CD14-positive monocyte (primary cell): Measurements from ENCODE around the gene LRRC4C. TPM values are rescaled to one million over a fixed set of nuclear protein-coding genes. Genes with fewer than 3 reads are reported as not detected.

Experiments
- DNase-seq, 3 donors: peaks; one replicate each; pipeline ENCODE4 v3.0.0-alpha.2; 2011 to 2022
- H2AFZ ChIP-seq: 2 replicates; pipeline ENCODE4 v1.6.0; 2012; ENCODE audit warnings: mild to moderate bottlenecking, low read depth, low read length, inconsistent platforms; ENCODE audit not compliant: insufficient read depth, poor library complexity, severe bottlenecking
- H3K27ac ChIP-seq, 2 donors: 1 replicate in 1 of 2; 2 replicates in 1 of 2; pipeline ENCODE4 v1.5.1; 2012 to 2013; ENCODE audit warnings: low read length in 2 of 2, control low read depth in 1 of 2, inconsistent platforms in 1 of 2, low read depth in 1 of 2, mild to moderate bottlenecking in 1 of 2
- H3K27me3 ChIP-seq, 2 donors: one replicate each; pipeline versions ENCODE4 v1.6.0 to v1.6.1; 2011 to 2013; ENCODE audit warnings: low read length in 2 of 2; ENCODE audit not compliant: control insufficient read depth in 2 of 2, insufficient read depth in 2 of 2
- H3K36me3 ChIP-seq, 2 donors: replicated peaks in 1 of 2; 1 replicate in 1 of 2; 2 replicates in 1 of 2; pipeline versions ENCODE4 v1.5.1 to v1.6.1; 2012 to 2013; ENCODE audit warnings: low read length in 2 of 2, control low read depth in 1 of 2, inconsistent platforms in 1 of 2, mild to moderate bottlenecking in 1 of 2; ENCODE audit not compliant: insufficient read depth in 2 of 2, control insufficient read depth in 1 of 2
- H3K4me1 ChIP-seq, 2 donors: 1 replicate in 1 of 2; 2 replicates in 1 of 2; pipeline versions ENCODE4 v1.5.1 to v1.6.1; 2012 to 2013; ENCODE audit warnings: low read length in 2 of 2, control low read depth in 1 of 2, inconsistent platforms in 1 of 2, mild to moderate bottlenecking in 1 of 2, moderate library complexity in 1 of 2; ENCODE audit not compliant: insufficient read depth in 2 of 2, control insufficient read depth in 1 of 2
- H3K4me2 ChIP-seq: replicated peaks from 2 replicates; pipeline ENCODE3; 2012; ENCODE audit warnings: low read length, moderate library complexity, mild to moderate bottlenecking; ENCODE audit not compliant: poor library complexity, severe bottlenecking; ENCODE audit errors: extremely low read depth
- H3K4me3 ChIP-seq, 3 experiments: fragments of 200-600 bp in 1 of 3; sonication (generic) in 1 of 3; replicated peaks in 1 of 3; 1 replicate in 2 of 3; 2 replicates in 1 of 3; pipeline ENCODE4 v1.5.1; 2011 to 2013; ENCODE audit warnings: low read length in 3 of 3, mild to moderate bottlenecking in 3 of 3, control low read depth in 2 of 3, low read depth in 2 of 3, inconsistent platforms in 1 of 3, moderate library complexity in 1 of 3
- H3K79me2 ChIP-seq: 2 replicates; pipeline ENCODE4 v1.6.0; 2012; ENCODE audit warnings: mild to moderate bottlenecking, control low read depth, inconsistent platforms, low read length, moderate library complexity; ENCODE audit not compliant: insufficient read depth
- H3K9ac ChIP-seq: 2 replicates; pipeline ENCODE4 v1.6.0; 2017; ENCODE audit warnings: low read length, mild to moderate bottlenecking; ENCODE audit not compliant: insufficient read depth, poor library complexity, severe bottlenecking
- H3K9me3 ChIP-seq, 2 donors: replicated peaks in 1 of 2; 1 replicate in 1 of 2; 2 replicates in 1 of 2; pipeline versions ENCODE4 v1.5.1 to v1.6.1; 2012 to 2013; ENCODE audit warnings: low read length in 2 of 2, control low read depth in 1 of 2; ENCODE audit not compliant: control insufficient read depth in 1 of 2, insufficient read depth in 1 of 2
- H4K20me1 ChIP-seq: 2 replicates; pipeline ENCODE4 v1.6.0; 2012; ENCODE audit warnings: mild to moderate bottlenecking, low read length, control low read depth, moderate library complexity; ENCODE audit not compliant: insufficient read depth
- H3K27ac Mint-ChIP-seq, 7 donors: one replicate each; pipeline ENCODE4 v1.8.0; 2020; ENCODE audit warnings: mild to moderate bottlenecking in 7 of 7, mixed read lengths in 7 of 7, moderate library complexity in 6 of 7, inconsistent platforms in 2 of 7
- H3K27me3 Mint-ChIP-seq, 3 donors: one replicate each; pipeline ENCODE4 v1.8.0; 2021 to 2022; ENCODE audit warnings: low read depth in 3 of 3, mild to moderate bottlenecking in 3 of 3, mixed read lengths in 3 of 3, moderate library complexity in 3 of 3, inconsistent platforms in 1 of 3
- H3K36me3 Mint-ChIP-seq, 2 donors: one replicate each; pipeline ENCODE4 v1.8.0; 2020; ENCODE audit warnings: mixed read lengths in 2 of 2, inconsistent platforms in 1 of 2, mild to moderate bottlenecking in 1 of 2
- H3K4me1 Mint-ChIP-seq: one replicate; pipeline ENCODE4 v1.8.0; 2020; ENCODE audit warnings: mild to moderate bottlenecking, mixed read lengths
- H3K4me3 Mint-ChIP-seq, 2 donors: one replicate each; pipeline ENCODE4 v1.8.0; 2020; ENCODE audit warnings: mild to moderate bottlenecking in 2 of 2, mixed read lengths in 2 of 2, moderate library complexity in 1 of 2
- H3K9me3 Mint-ChIP-seq, 7 donors: one replicate each; pipeline ENCODE4 v1.8.0; 2020 to 2022; ENCODE audit warnings: mixed read lengths in 7 of 7, mild to moderate bottlenecking in 6 of 7, moderate library complexity in 6 of 7, inconsistent platforms in 2 of 7
- intact Hi-C, 2 donors: fragments of 100-400 bp; cut with micrococcal nuclease; formaldehyde crosslinking; loops; one replicate each; pipeline versions ENCODE4 v1.15.0 to v1.15.1; 2023
- polyA plus RNA-seq, 3 donors: library from polyadenylated mRNA; depleted of rRNA in 1 of 3; unstranded in 2 of 3; stranded (reverse) in 1 of 3; fragments of 300-500 nt in 2 of 3; fragments of >200 nt in 1 of 3; fragmentation: Illumina TruSeq in 2 of 3; gene quantifications; 1 replicate in 2 of 3; 2 replicates in 1 of 3; pipeline ENCODE4 v1.2.3, GENCODE V29; 2012 to 2021
- TF ChIP-seq, protein P1 (sequence below): fragments of 200-600 bp; IDR thresholded peaks from one replicate; pipeline ENCODE4 v1.8.0; 2022; ENCODE audit warnings: antibody characterized with exemption, mild to moderate bottlenecking

LRRC4C gene
- polyA plus RNA-seq, 3 donors: not detected

DNA sequence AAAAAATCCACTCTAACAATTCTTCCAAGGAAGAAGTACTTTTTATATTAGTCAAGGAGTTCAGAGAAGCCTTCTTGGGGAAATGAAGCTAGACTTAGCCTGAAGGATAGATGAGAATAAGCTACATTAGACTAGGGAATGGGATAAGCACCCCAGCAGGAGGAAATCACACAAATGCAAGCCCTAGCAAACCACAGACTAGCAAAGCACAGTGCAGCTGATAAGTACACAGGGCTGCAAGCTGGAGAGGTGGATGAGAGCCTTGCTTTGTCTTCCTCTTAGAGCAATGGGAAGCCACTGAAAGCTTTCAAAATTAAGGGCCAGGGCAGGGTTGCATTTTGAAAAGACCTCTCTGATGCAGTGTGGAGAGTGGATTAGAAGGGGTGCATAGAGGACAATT, 946.2 kb downstream of the LRRC4C start:
- Mint-ChIP-seq H3K9me3 (peaks cover 0 to 10% (median 1%) of the 10 kb centered on the region in 7 donors), H3K4me1 (no peaks in the 10 kb centered on the region), H3K27me3 (no peaks in the 10 kb centered on the region), H3K36me3 (no peaks in the 10 kb centered on the region), H3K27ac (no peak overlapping the region), H3K4me3 (no peak overlapping the region)
- TF ChIP-seq, protein P1, sequence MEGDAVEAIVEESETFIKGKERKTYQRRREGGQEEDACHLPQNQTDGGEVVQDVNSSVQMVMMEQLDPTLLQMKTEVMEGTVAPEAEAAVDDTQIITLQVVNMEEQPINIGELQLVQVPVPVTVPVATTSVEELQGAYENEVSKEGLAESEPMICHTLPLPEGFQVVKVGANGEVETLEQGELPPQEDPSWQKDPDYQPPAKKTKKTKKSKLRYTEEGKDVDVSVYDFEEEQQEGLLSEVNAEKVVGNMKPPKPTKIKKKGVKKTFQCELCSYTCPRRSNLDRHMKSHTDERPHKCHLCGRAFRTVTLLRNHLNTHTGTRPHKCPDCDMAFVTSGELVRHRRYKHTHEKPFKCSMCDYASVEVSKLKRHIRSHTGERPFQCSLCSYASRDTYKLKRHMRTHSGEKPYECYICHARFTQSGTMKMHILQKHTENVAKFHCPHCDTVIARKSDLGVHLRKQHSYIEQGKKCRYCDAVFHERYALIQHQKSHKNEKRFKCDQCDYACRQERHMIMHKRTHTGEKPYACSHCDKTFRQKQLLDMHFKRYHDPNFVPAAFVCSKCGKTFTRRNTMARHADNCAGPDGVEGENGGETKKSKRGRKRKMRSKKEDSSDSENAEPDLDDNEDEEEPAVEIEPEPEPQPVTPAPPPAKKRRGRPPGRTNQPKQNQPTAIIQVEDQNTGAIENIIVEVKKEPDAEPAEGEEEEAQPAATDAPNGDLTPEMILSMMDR: no peak
- no peaks in the 10 kb centered on the region for H4K20me1 ChIP-seq
- peaks cover 5 to 6% of the 10 kb centered on the region in 2 donors for H3K9me3 ChIP-seq
- intact Hi-C loops: no loop called here
- no peaks in the 10 kb centered on the region for H3K4me1 ChIP-seq
- no peak overlapping the region for H2AFZ ChIP-seq
- H3K27me3 ChIP-seq: no peaks in the 10 kb centered on the region
- H3K27ac ChIP-seq: no peak overlapping the region
- no peak overlapping the region for H3K4me2 ChIP-seq
- no peak overlapping the region for H3K9ac ChIP-seq
- DNase-seq: no peak
- no peak overlapping the region for H3K4me3 ChIP-seq
- H3K36me3 ChIP-seq: no peaks in the 10 kb centered on the region
- no peaks in the 10 kb centered on the region for H3K79me2 ChIP-seq

DNA sequence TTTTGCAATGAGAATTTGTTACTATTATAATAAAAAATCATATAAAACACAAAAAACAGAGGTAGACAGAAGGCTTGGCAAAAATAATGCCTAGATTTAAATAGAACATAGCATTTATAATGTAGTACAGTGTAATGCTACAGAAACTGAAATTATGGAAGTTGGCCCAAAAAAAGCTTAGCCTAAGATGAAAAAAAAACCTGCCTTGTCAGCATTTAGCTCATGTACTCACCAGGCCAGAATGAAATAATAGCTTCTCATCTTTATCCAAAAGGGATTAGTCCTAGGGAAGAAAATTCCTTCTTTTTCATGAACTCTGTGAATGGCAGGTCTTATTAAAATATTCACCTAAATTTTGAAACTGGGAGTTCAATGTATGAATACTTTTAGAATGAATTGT, 951.1 kb downstream of the LRRC4C start:
- Histone ChIP-seq H3K9me3 (peaks cover 5 to 6% of the 10 kb centered on the region in 2 donors), H3K4me3 (no peak overlapping the region), H3K9ac (no peak overlapping the region), H3K4me1 (no peaks in the 10 kb centered on the region), H2AFZ (no peak overlapping the region), H3K27me3 (no peaks in the 10 kb centered on the region), H3K36me3 (no peaks in the 10 kb centered on the region), H3K27ac (no peak overlapping the region), H3K4me2 (no peak overlapping the region), H3K79me2 (no peaks in the 10 kb centered on the region), H4K20me1 (no peaks in the 10 kb centered on the region)
- TF ChIP-seq, protein P1: no peak
- Mint-ChIP-seq H3K36me3 (no peaks in the 10 kb centered on the region), H3K27me3 (no peaks in the 10 kb centered on the region), H3K27ac (no peak overlapping the region), H3K4me1 (no peaks in the 10 kb centered on the region), H3K9me3 (peaks cover 0 to 16% (median 0%) of the 10 kb centered on the region in 7 donors), H3K4me3 (no peak overlapping the region)
- no peak for DNase-seq
- intact Hi-C loops: no loop called here
